Globus pallidus (tissue), 1 donor: ENCODE data around the gene FSIP1.
A peak's percentile ranks its signal among the peaks of the same experiment; 100 is the strongest.

Source experiments
- DNase-seq: peaks from one replicate; pipeline ENCODE4 v3.0.0-alpha.2; 2015; ENCODE audit warnings: low spot score

Gene FSIP1

DNA sequence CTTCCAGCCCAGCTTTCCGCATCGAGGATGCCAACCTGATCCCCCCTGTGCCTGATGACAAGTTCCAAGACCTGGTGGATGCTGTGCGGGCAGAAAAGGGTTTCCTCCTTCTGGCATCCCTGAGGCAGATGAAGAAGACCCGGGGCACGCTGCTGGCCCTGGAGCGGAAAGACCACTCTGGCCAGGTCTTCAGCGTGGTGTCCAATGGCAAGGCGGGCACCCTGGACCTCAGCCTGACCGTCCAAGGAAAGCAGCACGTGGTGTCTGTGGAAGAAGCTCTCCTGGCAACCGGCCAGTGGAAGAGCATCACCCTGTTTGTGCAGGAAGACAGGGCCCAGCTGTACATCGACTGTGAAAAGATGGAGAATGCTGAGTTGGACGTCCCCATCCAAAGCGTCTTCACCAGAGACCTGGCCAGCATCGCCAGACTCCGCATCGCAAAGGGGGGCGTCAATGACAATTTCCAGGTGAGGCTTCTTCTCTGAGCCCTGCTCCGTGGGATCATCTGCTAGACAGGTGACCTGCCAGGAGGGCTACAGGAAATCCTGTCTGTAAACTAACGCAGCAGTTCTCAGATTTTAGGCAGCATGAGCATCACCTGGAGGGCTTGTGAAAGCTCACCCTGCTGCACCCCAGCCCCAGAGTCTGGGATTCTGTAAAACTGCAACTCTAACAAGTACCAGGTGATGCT is 200.2 kb downstream of the FSIP1 start:
- DNase-seq, result no peak

DNA sequence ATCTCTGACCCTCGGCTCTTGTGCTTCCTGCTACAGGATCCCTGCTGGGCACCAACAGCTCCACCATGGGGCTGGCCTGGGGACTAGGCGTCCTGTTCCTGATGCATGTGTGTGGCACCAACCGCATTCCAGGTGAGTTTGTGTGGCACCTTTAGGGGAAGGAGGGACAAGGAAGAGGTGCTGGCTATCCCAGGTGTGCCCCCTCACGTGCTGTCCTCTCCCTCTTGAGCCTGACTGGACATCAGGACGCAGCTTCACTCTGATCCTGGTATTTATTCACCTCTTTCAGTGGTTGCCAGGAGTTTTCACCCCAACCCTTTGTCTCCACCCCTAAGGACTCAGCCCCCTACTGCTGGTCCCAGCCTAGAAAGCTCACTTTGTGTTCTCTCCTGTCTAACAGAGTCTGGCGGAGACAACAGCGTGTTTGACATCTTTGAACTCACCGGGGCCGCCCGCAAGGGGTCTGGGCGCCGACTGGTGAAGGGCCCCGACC is 200.8 kb downstream of the FSIP1 start:
- DNase-seq, result no peak

DNA sequence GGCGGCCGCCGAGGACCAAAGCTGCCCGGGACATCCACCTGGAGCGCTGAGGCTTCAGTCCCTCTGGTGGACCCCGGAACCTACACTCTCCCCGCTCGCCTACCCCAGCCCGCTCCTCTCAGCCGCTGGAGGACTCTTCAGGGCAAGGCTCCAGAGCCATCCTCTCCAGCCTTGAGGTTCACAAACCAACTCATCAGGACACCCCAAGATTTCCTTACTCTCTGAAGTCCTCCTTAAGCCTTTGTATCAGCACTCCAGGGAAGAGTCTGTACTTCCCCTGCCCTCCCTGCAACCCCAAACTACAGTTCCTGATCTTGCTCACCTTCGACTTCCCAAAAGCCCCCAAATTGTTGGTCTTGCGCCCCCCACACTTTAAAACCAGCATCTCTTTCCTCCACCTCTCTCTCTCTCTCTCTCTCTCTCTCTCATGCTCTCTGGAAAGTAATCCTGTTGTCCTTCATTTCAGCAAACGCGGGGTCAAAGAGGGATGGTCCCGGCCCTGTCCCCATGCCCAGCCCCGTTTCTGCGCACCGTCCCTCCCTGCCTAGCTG is 201.3 kb downstream of the FSIP1 start:
- no peak for DNase-seq

DNA sequence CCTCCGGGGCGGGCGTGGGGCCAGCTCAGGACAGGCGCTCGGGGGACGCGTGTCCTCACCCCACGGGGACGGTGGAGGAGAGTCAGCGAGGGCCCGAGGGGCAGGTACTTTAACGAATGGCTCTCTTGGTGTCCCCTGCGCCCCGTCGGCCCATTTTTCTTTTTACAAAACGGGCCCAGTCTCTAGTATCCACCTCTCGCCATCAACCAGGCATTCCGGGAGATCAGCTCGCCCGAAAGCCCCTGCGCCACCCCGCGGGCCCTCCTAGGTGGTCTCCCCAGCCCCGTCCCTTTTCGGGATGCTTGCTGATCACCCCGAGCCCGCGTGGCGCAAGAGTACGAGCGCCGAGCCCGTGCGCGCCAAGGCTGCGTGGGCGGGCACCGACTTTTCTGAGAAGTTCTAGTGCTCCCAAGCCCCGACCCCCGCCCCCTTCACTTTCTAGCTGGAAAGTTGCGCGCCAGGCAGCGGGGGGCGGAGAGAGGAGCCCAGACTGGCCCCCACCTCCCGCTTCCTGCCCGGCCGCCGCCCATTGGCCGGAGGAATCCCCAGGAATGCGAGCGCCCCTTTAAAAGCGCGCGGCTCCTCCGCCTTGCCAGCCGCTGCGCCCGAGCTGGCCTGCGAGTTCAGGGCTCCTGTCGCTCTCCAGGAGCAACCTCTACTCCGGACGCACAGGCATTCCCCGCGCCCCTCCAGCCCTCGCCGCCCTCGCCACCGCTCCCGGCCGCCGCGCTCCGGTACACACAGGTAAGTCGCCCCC is 202.0 kb downstream of the FSIP1 start, which contains the start of gene THBS1:
Gene THBS1 (plus strand): TSS at position 595 of the 757 bp plus-strand sequence. CDS start 779 bp downstream, outside the sequence.
- no peak for DNase-seq

DNA sequence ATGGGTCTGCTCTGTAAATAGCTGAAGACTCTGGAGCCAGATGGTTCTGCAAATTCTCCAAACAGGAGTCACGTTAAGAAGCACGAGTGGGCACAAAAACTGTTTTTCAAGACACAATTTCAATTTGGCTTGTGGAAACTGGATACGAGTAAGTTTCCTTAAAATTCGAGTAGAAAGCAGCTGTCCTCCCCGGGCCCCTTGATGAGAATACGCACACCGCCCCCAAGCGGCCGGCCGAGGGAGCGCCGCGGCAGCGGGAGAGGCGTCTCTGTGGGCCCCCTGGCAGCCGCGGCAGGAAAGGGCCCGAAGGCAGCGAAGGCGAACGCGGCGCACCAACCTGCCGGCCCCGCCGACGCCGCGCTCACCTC is 202.5 kb downstream of the FSIP1 start:
- DNase-seq, result peak; percentile 51

DNA sequence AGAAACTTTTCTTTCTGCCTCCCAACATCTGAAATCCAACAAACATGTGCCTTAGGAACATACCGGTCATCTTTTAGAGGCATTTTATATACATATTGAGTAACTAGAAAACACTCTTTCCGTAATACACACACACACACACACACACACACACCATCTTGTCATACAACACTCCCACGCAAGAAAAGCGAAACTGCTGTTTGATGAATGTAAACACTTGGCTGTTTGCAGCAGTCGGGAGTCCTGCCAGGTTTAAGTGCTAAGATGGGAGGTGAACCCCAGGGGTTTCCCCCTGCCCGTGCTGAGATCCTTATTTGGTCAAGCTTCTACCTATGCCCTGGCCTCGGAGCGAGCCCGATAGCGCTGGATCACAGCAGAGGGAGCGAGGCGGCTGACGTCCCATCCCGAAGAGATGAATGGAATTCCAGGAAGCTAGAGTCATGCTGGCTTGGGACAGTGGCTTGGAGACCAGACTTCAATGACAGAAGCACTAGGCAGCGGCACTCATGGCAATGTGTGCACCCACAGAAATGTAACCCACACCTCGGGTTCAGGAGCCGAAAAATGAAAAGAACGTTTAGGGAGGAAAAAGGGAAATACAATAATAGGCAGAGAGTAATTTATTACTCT is 203.0 kb downstream of the FSIP1 start:
- peak; percentile 16 for DNase-seq

DNA sequence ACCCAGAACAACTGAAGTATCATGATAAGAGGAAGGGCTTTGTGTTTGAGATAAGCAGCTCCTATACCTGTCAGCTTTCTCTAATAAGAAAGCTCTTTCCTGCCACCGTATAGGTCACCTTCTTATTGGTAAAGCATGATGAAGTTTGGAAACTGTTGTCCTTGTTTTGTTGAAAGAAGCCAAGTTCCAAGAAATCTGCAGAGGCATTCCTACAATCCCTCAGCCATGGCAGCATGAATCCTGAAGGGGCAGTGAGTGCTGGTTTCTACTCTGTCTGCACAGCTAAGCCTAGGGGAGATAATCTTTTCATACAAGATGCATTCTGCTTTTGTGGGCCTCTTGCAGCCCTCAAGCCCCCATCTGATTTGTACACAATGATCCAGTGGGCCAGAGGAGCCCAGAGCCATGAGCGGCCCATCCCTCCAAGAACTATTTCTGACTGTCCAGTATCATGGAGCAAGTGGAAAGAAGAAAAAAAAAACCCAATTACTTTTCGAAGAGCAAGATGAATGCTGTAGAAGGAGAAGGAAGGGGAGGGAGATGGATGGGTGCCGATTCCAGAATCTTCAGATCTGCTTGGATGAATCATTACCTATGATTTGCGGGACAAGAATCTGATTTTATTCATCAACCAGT is 203.7 kb downstream of the FSIP1 start:
- no peak for DNase-seq

DNA sequence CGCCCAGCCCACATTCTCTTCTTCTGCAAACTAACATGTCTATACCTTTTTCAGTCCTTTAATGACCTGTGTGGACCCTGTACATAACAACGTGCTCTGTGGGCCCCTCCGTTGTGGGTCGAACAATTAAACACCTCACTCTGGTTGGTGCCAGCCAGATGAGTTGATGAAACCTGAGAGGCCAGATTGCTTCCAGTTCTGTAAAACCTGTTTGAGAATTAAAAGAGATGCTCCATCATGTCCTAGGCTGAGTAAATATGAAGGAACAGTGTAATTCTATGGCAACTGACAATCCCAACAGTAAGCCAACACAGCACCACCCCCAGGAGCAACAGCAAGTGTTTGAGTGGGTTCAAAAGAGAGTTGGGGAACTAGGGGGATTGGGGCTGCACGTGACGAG is 207.5 kb downstream of the FSIP1 start:
- DNase-seq, result no peak

DNA sequence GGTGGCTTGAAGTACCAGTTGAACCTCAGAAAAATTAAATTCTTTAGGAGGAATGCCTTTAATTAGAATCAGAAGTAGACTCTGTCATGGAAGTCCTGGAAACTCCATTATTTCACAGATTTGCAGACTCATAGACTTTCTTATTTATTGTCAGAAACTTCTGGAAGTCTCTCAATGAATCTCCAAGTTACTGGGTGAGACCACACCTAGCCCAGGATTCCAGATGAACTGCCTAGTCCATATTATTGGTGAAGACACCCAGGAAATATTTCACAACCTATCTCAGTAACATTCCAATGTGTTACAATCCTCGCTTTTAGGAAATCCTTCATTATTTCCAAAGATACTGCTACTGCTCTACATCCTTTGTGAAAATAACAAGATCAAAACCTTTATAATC is 208.2 kb downstream of the FSIP1 start:
- no peak for DNase-seq

DNA sequence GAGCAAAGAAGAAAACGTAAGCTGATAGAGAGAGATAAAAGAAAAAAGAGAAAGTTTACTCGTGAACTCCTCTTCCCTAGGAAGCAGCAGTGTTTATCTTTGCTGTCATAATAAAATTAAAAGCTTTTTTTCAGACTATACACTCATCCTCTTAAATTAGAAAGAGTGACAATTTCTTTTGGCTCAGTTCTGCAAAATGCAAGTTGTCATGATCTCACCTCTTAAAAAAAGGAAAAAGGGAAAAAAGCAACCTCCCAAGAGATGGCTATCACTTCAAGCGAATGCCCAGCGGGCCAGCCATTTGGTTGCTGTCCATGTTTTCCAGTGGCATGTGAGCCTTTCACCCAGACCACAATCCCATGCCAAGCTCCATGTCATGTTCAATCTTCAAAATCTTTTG is 208.8 kb downstream of the FSIP1 start:
- DNase-seq, result no peak

DNA sequence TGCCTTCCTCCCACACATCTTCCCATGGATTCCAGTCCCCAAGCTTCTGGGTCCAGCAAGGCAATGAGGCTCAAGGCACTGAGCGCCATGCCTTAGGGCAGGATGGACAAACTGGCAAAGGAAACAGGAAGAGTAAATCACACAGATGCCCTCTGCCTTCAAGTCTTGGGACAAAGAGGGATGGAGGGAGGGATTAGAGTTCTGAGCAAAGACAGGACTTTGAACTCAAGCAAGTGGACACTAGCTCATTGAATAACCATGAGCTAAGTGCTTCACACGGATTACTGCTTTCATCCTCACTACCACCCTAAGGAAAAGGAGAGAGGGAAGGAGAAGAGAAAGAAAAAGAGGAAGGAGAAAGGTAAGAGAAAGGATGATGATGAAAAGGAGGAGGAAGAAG is 209.4 kb downstream of the FSIP1 start:
- no peak for DNase-seq

DNA sequence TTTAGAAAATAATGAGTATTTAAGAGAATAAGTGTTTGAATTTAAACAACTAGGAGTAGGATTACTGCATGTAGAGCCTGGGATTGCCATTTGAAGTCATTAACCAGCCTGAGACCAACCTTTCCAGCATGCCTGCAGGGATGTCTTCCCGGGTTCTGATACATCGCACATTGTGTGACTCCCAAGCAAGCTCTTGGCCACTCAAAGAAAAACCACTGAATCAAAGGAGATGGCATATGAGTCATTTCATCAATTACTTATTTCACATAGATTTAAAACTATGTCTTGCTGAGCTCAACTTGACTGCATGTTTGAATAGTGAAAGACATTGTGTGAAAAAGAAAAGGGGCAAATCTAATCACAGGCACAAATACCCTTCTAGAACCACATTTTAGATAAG is 216.8 kb downstream of the FSIP1 start:
- no peak for DNase-seq

DNA sequence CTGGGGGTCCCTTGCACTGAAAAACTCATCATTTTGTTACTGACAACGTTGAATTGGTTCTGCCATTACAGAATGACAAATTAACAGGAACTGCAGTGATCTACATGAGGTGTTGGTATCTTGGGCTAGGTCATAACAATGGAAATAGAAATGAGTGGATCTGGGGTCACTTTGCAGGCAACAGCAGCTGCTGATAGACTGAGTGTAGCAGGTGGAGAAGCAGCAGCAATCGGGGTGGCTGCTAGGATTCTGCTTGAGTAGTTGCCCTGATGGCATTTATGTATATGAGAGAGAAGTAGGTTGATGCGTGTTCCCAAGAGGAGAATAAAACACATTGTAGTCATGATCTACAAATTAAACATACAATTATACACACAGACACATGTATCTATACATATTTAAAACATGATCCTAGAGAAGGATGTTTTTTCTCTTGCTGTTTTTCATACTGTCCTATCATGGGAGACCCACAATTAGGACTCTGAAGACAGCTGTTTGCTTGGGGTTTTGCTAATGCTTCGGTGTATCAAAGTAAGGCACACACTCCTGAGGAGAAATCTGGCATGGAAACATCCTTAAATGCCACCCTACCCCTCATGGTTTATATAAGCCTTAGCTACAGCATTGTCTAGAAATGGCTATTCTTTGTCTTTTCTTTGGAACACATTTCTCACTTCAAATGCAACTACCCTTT is 217.5 kb downstream of the FSIP1 start:
- no peak for DNase-seq

DNA sequence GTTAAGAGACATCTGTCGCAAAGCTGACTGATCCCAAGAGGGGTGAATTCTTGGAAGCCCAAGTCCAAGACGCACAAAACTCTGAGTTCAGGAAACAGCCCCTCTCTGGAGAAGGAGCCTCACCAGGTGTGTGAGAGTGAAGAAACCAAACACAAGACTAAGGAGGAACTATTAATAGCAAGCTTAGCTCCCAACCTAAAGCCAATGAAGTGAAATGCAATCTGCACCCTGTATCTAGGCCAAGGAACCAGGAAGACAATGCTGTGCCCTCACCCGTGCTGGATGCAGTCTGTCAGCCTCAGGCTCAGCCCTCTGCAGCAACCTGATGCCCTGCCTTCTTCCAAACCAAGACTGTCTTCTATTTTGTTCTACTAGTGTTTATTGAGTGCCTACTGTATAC is 224.2 kb downstream of the FSIP1 start:
- no peak for DNase-seq

DNA sequence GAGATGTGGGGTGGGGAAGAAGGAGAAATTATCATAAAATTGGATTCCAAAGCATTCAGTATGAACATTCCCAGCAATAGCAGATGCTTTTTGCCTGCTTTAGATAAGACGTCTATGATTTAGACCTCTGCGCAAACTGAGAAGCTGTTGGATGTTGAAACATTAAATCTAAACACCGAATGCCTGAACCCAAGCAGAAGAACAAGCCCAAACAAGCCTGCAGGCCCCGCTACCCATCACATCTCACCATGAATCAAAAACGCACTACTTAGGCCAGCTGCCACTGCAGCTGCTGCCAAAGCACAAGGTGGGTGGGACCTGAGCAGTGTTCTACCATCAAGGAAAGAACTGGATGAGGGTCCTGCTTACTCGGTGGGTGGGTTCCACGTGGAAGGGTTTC is 226.2 kb downstream of the FSIP1 start:
- no peak for DNase-seq

DNA sequence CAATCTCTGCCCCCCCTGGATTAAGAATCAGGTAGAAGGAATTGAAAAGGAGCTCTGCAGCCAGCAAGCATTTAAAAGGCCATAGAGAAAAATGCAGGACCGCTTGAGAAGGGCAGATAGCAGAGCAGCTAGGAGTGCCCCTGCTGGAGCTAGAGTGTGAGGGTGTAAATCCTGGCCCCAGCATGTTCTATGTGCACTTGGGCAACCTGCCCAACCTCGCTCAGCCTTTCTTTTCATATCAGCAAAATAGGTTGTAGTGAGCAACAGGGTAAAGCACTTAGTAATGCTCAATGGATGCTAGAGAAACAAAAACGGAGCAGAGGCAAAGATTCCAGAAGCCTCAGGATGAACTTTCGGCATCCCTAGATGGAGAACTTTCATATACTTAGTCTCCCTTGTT is 226.8 kb downstream of the FSIP1 start:
- DNase-seq, result no peak

DNA sequence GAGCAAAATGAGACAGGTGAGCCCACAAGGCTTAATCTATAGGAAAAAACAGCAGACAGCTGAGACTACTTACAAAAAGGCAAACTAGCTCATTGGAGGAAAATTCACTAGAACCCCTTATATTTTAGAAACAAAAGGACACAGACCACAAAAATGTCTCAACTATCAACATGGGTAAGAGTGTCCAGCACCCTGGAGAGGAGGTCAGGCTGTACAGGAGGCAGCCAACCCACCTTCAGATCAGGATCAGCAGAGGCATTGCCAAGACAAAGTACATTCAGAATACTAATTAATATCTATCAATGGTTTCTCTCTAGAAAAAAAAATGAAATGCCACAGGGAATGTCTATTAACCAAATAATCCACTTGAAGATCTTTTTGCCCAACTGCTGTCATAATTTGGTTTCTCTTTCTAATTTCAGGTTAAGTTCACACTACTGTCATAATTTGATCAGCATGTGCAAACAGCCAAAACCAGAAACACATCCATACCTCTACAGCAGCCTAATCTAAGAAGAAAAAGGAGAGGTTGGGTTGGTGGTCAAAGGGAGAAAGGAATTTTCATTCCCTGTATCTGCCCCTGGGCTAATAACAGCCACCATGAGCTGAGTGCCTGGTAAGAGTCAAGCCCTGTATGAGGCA is 227.8 kb downstream of the FSIP1 start:
- DNase-seq, result no peak

DNA sequence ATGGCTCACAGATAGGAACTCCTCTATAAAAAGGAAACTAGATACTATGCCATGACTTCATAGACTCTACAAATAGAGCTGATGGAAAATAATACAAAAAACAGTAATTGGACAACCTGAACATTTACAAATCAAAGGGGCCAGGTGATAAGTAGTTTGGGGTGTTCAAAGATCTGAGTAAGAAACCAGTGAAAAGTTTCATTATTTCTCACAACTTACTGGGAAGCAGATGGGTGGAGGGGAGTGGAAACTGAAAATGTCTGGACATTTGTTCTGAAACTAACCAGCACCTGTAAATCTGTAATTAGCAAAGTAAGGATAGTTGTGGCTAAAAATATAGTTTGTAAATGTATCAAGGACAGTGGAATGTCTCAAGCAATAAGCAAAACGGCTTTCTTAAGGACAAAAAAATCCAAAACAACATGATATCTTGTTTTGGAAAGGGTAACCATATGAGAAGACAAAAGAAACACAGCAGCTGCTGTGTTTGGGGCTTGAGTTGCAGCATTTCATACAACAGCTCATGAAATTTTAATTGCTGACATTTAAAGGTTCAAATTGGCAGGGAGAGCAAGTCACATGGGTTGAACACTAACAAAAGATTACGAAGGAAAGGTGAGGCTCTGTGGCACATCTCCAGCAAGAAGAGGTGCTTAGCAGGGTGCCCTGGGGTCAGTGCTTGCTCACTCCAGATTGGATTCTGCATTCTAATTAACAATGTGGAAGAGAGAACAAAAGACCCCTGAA is 228.5 kb downstream of the FSIP1 start:
- no peak for DNase-seq

DNA sequence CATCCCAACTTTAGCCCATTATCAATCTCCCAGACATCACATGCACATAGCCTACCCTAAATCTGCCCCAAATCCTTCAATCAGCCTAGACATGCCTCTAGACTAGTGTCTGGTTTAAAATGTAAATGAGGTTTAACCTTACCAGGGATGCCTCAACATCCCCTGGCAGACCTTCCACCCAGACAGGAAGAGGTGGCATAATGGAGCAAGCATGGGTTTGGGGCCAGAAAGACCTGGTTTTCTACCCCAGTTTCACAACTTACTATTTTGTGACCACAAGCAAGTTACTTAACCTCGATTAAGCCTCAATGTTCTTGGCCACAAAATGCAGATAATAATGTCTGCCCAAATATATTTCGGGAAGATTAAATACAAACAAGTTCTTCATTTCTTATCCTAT is 230.1 kb downstream of the FSIP1 start:
- DNase-seq, result no peak

DNA sequence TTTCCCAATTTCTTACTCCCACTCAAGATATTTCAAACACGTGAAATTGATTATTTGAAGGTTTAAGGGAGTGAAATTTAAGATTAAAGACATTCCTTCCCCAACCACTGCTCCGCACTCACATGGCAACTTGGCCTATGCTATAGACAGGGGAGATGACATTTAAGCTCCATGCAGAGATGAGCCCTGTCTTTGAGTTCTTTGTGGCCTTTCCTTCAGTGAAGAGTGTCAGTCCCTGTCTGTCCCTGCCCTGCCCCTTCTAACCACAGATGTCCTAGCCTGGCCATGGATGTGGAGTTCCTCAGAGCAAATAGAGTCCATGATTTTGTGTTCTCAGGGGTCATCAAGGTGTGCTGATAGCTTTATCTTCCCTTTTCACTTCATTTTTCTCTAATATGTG is 231.2 kb downstream of the FSIP1 start:
- no peak for DNase-seq
